Kidney (tissue), 14 donors: ENCODE results near the gene CUX1. TPM values are rescaled to one million over a fixed set of nuclear protein-coding genes. Genes with fewer than 3 reads are reported as not detected.

Experiments used
- DNase-seq, 5 donors: peaks; one replicate each; pipeline ENCODE4 v3.0.0-alpha.2; 2013 to 2020
- FAIRE-seq: peaks from 2 replicates; lab custom pipeline; 2012; peaks lifted over from hg19 to GRCh38; lab: Jason Lieb, UNC
- H3K27ac ChIP-seq, 2 donors: one replicate each; pipeline ENCODE4 v1.7.0; 2013; ENCODE audit warnings: low read depth in 2 of 2, low read length in 2 of 2, inconsistent platforms in 1 of 2
- H3K27me3 ChIP-seq: one replicate; pipeline ENCODE4 v1.7.1; 2013; ENCODE audit warnings: low read length, inconsistent platforms; ENCODE audit not compliant: control insufficient read depth, insufficient read depth
- H3K36me3 ChIP-seq, 3 donors: one replicate each; pipeline versions ENCODE4 v1.7.0 to v1.7.1; 2013; ENCODE audit warnings: low read length in 3 of 3, control low read depth in 1 of 3, inconsistent platforms in 1 of 3; ENCODE audit not compliant: insufficient read depth in 3 of 3, control insufficient read depth in 2 of 3
- H3K4me1 ChIP-seq, 3 donors: one replicate each; pipeline versions ENCODE4 v1.7.0 to v1.7.1; 2013; ENCODE audit warnings: low read length in 3 of 3, inconsistent platforms in 1 of 3, low read depth in 1 of 3; ENCODE audit not compliant: control insufficient read depth in 2 of 3, insufficient read depth in 2 of 3
- H3K4me3 ChIP-seq, 3 donors: one replicate each; pipeline versions ENCODE4 v1.7.0 to v1.8.1; 2013; ENCODE audit warnings: low read length in 3 of 3, control low read depth in 1 of 3, inconsistent platforms in 1 of 3
- H3K9ac ChIP-seq, 3 donors: one replicate each; pipeline versions ENCODE4 v1.7.0 to v1.7.1; 2013; ENCODE audit warnings: low read length in 3 of 3, control low read depth in 1 of 3, inconsistent platforms in 1 of 3
- H3K9me3 ChIP-seq, 3 donors: one replicate each; pipeline versions ENCODE4 v1.7.0 to v1.7.1; 2013; ENCODE audit warnings: low read length in 3 of 3, control low read depth in 1 of 3, inconsistent platforms in 1 of 3; ENCODE audit not compliant: control insufficient read depth in 2 of 3, insufficient read depth in 1 of 3
- intact Hi-C: fragments of 100-400 bp; cut with DNase I; formaldehyde crosslinking; loops from one replicate; pipeline ENCODE4 v1.11.1; 2022
- polyA plus RNA-seq: library from polyadenylated mRNA; stranded (reverse); fragments of 350-450 nt; fragmentation: Illumina TruSeq; extraction: RNeasy Lipid Tissue Mini Kit (QIAGEN cat#74804); gene quantifications from one replicate; pipeline ENCODE4 v1.2.3, GENCODE V29; 2014; ENCODE audit warnings: low read depth, low replicate concordance; ENCODE audit not compliant: insufficient read depth
- total RNA-seq: library from RNA; stranded (reverse); fragmentation: NEBNext Ultra II Directional; extraction: Animal tissue kit (Norgen Biotek cat#: 25700); gene quantifications from one replicate; pipeline ENCODE4 v1.2.1, GENCODE V29; 2021
- TF ChIP-seq, protein P1 (sequence below): IDR thresholded peaks from 3 replicates; pipeline ENCODE4 v1.5.1; 2012; ENCODE audit warnings: mild to moderate bottlenecking, moderate library complexity, borderline replicate concordance; ENCODE audit not compliant: insufficient read depth; ENCODE audit errors: extremely low read depth
- donor health status: control.
- donor health status: control.
- donor health status: control.
- donor health status: control.
- donor health status: control.
- donor health status: DM: yes; HTN: yes; CAD: no.
- donor health status: Normal renal cell carcinoma (clear cell type).

The CUX1 gene
- total and polyA plus RNA-seq, 2 donors from 2014 or later: 71.4 to 126 TPM

DNA sequence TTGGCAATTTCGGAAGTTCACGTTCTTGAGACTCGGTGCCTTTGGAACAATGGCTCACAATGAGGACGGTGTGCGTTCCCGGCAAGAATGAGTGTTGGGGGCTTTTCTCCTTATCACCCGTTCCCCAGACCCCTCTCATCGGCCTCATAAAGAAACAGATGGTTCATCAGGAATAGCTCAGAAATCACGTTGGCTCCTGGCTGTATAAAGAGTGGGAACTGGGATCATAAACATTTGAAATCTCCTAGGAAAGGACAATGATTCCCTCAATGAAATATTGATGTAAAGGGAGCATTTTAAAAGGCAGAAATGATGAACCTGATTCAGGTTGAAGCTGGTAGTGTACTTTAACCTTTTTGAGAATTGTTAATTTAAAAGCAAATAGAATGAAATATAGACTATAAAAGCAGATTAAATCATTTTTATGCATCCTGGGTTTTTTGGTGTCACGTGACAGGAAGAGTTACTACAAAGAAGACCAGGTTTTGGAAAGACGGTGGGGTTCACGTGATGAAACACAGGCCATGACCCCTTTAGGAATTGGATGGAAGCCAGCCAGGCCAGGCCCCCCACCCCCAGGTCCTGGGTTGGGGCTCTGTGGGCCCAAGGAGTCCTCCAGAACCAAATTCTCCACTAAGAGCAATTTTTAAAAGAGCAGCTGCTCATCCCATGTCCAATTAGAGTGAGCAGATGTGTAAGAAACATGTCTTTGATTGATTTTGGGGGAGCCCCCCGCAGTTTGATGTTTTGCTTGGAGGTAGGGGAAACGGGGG, 63.0 kb downstream of the CUX1 start:
- Histone ChIP-seq H3K9me3 (no peaks in the 10 kb centered on the region), H3K36me3 (no peaks in the 10 kb centered on the region), H3K27ac (peak overlapping the region in 1 of 2 donors; percentile 57), H3K4me1 (peaks cover 6 to 17% (median 11%) of the 10 kb centered on the region in 3 donors), H3K27me3 (no peaks in the 10 kb centered on the region), H3K4me3 (no peak overlapping the region), H3K9ac (no peak overlapping the region)
- intact Hi-C loops: no loop called here
- no peak for DNase-seq
- TF ChIP-seq, protein P1, sequence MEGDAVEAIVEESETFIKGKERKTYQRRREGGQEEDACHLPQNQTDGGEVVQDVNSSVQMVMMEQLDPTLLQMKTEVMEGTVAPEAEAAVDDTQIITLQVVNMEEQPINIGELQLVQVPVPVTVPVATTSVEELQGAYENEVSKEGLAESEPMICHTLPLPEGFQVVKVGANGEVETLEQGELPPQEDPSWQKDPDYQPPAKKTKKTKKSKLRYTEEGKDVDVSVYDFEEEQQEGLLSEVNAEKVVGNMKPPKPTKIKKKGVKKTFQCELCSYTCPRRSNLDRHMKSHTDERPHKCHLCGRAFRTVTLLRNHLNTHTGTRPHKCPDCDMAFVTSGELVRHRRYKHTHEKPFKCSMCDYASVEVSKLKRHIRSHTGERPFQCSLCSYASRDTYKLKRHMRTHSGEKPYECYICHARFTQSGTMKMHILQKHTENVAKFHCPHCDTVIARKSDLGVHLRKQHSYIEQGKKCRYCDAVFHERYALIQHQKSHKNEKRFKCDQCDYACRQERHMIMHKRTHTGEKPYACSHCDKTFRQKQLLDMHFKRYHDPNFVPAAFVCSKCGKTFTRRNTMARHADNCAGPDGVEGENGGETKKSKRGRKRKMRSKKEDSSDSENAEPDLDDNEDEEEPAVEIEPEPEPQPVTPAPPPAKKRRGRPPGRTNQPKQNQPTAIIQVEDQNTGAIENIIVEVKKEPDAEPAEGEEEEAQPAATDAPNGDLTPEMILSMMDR: no peak
- FAIRE-seq: no peak

DNA sequence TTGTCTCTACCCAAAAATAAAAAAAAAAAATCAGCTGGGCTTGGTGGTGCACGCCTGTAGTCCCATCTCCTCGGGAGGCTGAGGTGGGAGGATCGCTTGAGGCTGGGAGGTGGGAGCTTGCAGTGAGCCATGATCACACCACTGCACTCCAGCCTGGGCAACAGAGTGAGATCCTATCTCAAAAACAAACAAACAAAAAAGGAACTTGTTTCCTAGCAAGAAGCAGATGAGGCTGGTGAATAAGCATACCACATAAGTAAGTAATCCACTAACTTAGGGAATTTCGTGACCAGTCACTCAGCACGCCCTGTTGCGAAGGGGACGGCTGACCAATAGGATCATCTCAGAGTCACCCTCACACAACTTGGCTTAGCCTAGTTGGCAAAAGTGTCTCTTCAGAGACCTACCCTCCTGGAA, 64.6 kb downstream of the CUX1 start:
- FAIRE-seq (no peak), DNase-seq (no peak)
- Histone ChIP-seq H3K27me3 (no peaks in the 10 kb centered on the region), H3K4me1 (peaks cover 6 to 23% (median 17%) of the 10 kb centered on the region in 3 donors), H3K4me3 (no peak overlapping the region), H3K9ac (no peak overlapping the region), H3K9me3 (no peaks in the 10 kb centered on the region), H3K27ac (peak overlapping the region in 1 of 2 donors; percentile 66), H3K36me3 (no peaks in the 10 kb centered on the region)
- intact Hi-C loops: no loop called here
- TF ChIP-seq, protein P1: no peak

DNA sequence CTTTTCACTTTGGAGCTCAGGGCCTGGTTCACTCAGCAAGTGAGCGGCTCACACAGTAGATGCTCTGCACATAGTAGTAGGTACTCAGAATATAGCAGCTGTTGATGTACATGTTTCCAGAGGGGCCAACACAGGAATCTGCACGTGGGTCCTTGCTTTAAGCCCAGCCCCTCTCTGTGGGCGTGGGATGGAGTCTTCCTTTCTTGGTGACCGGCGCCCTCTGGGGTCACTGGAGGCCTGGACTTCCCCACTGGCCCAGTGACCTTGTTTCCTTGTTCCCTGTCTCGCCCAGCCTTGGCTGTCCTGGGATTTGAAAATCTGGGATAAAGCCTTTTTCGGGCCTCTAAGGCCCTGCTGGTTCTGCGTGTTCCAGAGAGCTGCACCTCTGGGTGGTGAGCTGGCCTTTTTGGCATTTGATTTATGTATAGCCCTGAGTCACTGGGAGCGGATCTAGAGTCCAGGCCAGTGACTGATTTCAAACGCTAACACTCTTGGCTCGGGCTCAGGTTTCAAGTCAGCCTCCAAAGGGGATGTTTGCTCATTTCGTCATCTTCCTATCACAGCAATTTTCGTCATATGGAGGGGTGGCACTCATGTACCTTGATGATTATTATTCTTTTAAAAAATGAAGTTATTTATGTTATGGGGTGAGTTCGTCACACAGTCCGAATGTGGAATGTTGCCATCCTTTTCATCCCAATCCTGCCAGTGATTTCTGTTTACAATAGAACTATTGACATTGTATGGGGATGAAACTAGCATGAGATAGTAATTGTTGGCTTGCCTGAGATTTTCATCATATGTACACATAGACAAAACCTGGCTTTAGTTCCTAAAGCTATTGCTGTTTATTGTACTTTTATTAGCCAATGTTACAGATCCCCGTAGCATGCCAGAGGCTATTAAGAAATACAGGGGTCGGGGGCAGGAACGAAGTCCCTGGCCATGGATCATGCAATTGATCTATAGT, 65.5 kb downstream of the CUX1 start:
- Histone ChIP-seq H3K27me3 (no peaks in the 10 kb centered on the region), H3K4me1 (peaks cover 6 to 23% (median 17%) of the 10 kb centered on the region in 3 donors), H3K27ac (peak overlapping the region; percentile 69 to 77), H3K36me3 (no peaks in the 10 kb centered on the region), H3K4me3 (no peak overlapping the region), H3K9ac (no peak overlapping the region), H3K9me3 (no peaks in the 10 kb centered on the region)
- TF ChIP-seq, protein P1: no peak
- intact Hi-C loops: no loop called here
- peak; percentile 63 to 90 (median 81) for DNase-seq
- peak; percentile 74 for FAIRE-seq
